ENCODE results near the gene PHOX2B.

Gene PHOX2B

DNA sequence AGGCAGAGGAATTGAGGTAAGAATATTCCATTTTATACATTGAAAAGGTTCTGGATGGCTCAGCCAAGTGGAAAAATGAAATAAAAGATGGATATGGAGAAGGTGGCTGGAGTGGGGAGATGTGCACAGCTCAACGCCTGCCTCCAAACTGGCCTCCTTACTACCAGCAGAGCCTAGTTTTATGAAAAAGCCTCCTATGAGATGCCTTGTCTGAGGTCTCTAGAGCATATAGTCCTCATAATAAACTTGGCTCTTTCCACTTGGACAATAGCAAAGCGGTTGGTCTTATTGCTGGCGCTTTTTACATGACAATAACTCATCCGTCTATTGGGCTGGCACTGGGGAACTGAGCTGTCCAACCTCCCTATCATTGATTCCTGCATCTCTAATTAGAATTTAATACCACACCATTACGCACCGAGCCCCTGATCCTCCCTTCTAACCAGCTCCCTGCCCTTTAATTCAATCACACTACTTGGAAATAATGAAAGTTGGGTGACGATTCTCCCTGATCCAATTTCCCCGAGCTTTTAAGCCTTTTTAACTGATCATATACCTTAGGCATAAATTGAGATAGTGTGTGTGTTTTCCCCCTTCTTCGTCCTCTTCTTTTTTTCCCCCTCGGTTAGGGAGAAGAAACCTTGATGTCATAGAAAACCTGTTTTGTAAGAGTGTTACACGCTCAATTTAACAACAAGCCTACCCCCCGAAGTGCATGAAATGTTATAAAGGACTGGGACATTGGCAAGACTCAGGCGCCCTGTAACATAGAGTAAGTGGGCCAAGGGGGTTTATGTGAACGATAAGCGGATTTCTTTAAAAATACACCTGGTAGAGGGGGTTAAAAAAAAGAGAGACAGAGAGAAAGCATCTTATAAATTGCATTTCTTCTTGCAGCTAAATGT is at the start of gene PHOX2B:
Gene PHOX2B (minus strand): TSS at position 155 of the 905 bp plus-strand sequence. CDS start 115 bp downstream, at position 40.
- DNase-seq: no peak

DNA sequence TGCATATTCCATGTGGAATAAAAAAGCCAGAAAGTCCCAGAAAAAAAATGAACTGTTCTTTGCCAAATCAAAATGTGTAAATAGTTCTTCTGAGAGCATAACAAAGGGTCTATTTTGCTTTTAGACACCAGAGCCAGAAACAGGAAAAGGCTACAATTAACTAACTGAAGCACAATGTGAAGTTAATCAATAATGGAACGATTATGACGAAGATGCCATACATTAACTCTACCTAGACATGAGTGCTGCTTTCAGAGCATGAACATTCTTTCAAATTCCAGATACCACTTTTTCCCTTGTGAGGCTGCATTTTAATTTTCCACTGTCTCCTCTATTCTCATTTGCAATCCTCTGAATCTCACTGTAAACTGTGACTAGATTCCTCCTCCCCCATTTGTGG is 48.7 kb upstream of the PHOX2B start:
- no peak for DNase-seq

DNA sequence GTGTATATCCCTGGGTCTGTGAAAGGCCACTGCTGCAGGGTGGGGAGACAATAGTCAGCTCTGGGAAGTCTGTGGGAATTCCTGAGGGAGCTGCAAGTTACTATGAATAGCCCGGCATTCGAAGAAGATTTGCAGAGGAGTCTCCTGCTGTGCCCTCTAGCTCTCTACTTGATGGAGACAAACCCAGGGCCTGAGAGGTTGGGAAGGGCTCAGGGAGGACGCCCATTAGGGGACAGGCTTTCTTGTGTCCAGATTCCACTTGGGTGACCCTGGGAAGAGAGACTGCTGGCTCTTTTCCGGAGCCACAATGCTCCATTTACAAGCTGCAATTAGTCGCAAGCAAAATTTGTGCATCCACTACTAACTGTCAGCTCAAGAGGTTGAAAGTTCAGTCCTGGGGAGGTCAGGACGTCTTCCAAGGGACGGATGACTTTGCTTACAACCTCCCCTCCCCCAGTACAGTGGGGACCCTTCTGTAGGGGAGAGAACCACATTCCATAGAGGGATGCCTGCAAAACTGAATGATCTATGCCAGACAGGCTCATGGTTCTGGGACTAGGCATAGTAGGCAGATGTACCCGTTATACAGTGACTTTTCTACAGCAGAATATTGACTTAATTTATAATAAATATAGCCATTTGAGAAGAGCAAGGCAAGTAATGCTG is 48.2 kb upstream of the PHOX2B start:
- no peak for DNase-seq

DNA sequence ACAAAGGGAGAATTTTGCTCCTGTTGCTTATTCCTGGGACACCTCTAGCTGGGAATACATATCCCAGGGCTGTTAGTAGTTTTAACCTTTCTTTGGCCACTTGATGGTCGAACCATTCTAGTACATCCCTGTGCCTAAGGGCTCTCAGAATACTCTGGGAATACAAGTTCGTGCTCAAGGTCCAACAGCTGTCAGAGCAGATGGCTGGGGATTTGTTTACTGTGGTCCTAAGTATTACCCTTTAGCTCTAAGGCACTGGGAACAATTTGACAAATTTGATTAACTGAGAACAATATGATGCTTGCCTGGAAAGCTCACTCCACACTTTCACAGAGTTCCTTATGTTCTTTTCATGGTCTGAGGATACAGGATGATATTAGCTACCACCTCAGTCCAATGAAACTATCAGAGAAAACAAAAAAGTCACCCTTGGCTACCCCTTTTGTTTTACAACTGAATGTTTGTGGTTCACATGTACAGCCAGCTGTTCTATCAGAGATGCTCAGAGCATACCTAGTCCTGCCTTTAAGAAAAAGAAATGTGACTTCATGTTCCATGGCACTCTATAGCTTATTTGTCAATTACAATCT is 47.4 kb upstream of the PHOX2B start:
- DNase-seq: no peak

DNA sequence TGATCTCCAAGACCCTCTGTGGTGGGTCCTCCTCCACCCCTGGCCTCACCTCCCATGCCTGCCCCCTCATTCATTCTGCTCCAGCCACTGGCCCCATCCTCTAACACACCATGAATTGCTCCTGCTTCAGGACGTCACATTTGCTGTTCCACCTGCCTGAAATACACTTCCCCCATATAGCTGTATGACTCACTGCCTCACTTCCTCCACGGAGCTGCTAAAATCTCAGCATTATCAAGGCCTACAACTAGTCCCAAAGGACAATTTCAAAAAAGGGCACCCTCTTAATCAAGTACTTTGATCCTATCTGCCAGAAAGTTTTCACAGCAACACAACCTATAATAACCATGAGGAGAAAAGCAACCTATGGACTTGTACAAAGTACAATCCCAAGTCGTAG is 43.6 kb upstream of the PHOX2B start:
- no peak for DNase-seq

DNA sequence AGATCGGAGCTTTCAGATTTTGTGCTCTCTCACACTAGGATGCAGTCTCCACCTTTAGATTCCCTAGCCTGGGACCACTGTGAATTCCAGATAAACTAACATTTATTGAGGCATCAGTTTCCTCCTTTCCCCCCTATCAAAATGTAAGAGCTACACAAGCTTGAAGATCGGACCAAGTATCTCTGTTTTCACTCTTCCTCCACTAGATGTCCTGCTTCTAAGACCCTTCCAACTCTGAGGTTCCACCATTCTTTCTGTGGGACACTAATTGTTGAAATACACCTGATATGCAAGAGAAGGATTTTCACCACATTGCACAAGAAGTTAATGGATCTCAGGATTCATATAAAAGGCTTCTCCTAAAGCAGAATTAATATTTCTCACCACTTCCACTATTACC is 43.0 kb upstream of the PHOX2B start:
- DNase-seq: no peak

DNA sequence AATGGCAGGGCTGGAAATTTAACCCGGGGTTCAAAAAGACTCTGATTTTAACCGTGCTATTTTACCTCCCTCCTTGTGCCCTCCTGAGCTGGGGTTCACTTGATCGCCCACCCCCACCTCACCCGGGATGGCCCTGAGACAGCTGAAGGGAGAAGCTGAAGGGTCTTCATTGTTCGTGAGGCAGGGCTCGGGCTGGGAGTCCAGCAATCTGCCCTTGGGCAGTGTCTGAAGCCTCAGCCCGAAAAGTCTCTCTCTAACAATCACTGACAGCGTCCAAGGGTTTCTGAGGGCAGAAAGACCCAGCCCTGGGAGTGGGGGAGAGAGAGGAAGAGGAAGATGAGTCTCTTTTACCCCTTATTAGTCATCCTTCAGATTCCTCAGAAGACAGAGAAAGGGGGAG is 39.4 kb upstream of the PHOX2B start:
- no peak for DNase-seq

DNA sequence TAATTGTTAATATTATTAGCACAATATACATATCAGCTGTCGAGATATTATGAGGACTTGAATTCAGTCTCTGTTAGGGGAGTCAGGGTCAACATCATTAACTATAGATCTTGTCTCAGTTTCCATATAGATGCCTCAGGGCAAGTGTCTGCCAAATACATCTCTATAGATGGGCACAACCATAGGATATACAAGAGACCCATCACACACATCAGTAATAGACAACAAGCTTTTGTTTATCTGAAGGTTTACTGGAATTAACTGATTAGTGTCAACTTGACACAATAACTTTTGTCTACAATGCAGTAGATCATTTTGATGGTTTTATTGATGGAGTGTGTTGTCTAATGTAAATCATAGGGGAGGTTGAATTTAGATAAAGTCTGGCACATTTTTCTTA is 37.1 kb upstream of the PHOX2B start:
- no peak for DNase-seq

DNA sequence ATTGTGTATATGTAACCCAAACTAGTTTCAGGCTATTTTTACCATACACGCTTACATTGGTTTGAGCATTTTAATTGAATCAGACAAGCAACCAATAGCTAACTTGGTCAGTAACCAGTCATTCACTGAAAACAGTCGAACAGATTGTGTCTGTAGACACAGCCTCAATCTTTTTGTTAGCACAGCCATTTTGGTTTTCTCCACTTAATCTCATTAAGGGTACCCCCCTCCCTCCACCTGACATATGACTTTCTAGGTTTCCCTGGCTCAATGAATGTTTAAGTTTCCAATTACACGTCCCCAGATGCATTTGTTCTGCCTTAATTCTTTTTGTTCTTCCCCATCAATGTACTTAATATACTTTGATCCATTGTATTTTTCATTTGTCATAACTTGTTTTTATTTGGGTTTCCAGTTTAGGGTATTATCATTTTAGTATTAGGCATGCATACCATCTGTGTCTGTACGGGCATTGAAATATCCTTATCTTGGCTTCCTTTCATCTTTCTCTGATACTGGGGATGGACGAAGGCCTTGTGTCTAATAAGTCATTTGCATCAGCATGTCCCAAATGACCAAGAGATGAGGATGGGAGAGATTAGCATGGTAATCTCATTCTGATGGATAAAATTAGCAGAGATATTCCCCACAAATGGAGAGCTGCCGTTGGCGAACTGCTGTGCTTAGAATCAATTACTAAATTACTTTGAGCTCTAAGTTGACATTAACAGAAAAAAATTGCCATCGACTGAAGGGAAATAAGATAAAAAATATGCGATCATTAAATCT is 35.9 kb upstream of the PHOX2B start:
- no peak for DNase-seq

DNA sequence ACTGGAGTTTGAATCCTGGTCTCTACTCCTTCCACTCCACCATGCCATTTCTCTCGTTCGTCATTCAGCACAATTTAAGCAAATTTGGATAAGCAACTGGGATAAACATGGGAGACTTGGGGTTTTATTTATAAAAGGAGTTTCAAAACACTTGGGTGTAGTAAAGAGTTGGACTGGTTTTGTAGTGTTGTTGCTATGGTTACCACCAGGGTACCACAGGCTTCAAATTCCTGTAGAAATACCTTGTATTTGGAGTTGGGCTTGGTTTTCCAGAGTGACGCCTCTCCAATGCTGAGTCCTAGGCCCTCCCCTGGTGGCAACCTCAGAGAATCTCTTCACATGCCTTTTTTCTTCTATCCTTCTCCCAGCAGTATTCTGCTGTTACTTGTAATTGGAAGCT is 27.9 kb upstream of the PHOX2B start:
- no peak for DNase-seq

DNA sequence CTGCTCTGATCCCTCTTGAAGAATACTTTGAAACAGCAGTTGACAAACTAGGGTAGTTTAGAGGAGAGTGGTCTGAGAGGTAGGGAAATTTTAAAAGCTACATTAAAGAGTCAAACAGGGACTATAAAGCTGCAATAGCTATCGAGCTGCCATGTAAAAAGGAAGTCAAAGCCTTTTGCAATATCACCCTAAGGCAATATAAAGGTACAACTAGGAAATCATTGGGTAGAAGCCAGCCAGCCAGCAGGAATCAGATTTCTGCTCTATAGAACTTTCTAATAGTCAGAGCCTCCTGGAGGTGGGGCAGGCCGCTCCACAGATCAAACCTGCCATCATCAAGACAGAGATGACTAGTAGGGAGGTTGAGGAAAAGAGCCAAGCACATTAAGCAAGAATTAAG is 15.2 kb upstream of the PHOX2B start:
- DNase-seq: no peak

DNA sequence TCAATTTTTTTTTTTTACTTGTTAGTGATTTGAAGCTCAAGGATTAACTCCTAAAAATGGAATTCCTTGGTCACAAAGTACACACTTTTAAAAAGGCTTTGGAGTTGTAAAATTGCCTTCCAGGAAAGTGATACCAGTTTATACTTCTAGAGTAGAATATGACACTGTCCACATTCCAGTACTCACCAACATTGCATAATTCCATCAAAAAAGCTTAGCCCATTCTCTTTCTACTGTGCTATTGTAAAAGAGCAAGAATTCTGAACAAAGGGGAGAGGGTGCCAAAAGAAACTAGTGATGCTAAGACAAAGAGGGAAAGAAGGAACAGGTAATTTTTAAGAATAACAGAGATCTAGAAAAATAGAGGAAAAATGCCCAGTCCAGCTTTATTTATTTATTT is 10.4 kb upstream of the PHOX2B start:
- no peak for DNase-seq

DNA sequence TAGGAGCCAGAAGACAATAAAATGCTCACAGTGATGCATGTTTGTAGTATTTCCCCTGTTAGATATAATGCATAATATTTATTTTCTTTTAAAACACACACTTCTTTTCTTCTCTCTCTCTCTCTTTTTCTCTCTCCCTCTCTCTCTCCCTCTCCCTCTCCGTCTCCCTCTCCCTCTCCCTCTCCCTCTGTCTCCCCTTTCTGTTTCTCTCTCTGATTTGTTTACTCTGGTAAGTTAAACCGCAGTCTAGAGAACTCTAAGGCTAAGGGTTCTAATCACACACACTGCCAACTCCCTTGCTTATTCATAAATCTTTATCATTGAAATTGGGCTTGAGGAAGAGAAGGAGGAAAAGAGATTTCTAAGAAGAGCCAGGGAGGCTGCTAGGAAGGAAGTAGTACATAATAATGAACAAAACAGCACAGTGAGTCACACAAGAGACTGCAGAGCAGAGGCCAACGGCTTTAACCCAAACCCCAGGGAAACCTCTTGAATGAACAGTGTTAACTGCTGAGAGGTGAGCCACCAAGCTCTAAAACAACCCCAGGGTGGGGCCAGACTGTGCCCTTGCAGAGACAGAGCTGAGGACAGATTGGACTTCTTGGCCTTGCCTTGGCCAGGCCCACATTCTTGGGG is 9.1 kb upstream of the PHOX2B start:
- DNase-seq: no peak

DNA sequence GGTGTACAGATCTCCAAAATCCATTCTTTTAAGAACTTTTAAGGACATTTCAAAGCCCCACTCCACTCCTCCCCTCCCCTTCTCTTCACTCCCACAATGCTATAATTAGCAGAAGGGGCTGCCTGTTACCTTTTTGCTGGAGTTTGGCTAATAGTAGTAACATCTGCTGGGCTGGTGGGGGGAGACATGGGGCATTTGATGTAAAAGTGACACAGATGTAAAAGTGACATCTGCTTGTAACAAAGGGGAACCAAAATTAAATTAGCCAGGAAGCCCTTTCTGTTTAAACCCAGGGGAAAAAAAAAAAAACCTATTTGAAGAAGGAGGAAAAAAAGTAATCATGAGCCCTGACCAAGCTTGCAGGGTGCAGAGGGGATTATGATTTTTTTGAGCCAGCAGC is 5.4 kb upstream of the PHOX2B start:
- no peak for DNase-seq

DNA sequence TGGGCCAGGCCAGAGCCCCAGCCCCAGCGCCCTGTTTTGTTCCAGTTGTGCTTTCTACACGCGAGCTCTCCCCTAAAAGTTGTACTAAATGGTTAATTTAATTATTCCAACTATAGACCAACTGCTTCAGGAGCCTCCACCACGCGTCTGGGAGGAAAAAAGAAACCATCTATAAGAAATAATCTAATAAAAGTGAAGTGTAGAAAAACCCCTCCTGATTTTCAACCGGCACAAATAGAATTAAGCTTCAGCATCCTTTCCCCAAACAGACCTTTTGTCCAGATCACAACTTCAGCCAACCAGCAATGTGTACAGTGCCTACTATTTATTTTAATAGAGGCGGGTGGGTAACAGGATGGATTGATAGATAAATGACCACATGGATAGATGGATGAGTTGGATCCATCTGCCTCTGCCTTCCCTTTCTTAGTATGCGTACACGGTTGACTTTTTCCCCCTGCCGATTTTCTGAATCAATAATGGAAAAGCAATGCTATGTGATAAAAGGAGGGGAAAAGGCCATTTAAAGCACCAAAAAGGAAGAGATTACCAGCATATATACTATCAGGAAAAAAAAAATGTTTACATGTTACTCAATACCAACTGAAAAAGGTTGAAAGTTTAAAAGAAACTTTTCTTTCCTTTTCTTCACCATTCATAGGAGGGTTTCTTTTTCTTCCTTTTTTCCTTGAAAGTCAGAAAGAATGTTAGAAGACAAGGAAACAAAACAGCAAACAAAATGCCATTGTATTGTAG is 3.7 kb upstream of the PHOX2B start:
- no peak for DNase-seq

DNA sequence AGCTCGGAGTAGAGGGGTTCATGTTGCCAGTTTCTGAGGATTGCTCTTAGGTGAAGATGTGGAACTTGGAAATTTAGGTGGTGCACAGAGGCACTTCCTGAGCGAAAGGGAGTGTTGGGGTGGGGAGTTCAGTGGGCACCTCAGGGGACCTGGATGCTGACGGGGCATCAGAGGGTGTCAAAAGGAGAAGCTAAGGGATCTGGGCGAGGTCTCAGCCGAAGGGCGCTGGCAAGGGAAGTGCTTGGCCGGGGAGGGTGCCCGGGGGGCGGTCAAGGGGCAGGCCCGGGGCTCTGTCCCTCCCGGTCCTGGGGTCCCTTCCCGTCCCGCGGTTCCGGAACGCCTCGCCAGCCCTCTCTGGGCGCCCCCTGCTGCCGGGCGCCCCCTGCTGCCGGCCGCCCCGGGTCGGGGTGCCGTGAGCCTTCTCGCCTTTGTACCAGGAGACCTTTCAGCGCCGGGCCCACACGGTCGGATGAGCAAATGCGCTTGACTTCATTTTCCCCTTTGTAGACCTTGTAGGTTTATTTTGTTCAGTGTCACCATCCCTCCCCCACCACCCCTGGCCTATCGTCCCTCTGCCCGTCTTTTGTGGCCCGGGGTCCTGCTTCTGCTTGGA is 3.0 kb upstream of the PHOX2B start:
- DNase-seq: no peak

DNA sequence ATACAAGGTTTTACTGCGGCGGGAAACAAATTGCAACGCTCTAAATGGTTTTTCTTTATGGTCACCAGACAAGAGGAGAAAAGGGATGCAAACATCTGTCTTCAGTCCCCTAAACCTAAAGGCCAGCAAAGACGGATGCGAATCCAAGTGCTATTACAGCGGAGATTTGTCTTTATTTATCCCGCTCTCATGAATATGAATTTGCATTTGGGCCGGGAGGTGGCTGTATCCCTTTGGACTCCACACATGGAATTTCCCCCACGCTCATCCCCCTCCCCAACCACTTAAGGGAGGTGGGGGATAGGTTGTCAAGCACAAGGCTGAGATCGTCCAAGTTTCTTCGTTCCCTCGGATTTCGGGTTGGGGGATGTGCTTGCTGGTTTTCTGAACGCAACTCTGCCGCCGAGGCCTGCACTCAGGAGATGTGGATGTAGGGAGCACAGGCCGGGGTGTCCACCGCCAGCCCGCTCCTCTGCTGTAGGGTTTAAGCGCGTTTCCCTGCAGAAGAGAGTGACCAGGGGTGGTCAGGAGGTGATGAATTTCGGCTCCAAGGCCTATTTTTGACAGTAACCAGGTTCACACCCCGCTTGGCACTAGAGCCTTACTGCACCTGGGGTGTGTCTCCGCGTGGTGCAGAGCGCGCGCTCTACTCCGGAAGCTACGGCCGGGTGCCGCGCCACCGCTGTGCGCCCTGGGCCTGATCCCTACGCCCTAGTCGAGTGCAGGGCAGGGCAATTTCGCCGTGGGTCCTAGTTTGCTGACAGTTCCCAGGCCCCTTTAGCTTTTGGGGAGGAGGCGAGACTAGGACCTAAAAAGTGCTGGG is 2.3 kb upstream of the PHOX2B start:
- DNase-seq: no peak

DNA sequence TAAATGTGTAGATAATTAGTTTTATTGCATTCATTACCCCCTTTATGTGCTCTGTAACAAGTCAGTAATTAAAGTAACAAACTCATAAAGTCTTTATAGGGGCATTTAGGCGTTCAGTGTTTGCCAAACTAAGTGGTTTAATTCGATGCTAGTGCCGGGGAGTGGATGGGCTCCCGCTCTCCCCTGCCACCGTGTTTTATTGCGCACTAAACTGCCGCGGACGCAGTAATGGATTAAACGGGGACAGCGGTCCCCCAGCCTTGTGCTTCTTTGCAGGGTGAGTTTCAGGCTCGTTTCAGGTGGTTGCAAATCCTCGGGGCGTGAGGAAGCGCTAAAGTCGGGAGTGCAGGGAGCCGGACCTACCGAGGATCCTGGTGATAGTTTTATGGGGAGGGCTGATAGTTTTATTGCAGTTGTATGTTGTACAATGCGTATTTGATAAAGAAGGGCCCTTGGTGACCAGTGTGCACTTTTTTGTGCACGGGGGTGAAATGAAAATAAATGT is 1.6 kb upstream of the PHOX2B start:
- DNase-seq: no peak

DNA sequence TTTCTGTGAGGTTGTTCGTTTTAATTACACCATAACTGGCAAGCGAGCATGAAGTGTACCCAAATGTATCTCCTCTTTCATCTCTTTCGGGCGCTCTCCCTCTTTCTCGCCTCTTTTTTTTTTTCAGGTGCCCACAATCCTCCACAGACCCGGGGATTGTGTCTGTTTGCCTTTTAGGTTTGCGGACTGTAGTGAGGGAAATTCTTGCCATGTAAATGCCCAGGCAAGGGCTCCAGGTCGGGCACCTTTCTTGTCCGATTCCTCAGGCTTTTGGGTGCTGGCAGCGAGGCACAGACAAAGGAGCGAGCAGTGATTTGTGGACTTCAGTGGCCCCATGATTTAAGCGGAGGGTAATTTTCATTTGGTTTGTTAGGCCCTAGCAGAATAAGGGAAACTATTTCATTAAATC is 1.1 kb upstream of the PHOX2B start:
- no peak for DNase-seq

DNA sequence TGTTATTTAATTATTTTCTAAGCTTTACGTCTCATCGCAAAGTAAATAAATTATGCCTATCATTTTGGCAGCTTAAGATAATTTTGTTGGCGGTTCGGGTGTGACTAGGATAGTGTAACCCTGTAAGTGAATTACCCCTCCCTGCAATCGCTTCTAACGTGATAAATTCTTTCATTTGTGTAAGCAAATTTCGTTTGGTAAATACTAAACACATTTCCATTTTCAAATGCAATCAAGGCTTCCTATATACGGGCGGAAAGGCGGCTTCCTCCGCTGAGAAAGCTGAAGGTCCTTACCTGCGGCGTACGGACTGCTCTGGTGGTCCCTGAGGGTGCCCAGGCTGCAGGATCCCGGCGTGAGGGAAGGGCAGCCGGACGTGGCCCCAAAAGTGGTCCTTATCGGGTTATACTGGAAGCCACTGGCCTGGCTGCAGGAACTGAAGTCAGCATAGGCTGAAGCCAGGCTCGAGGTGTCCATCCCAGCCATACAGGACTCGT is 403 bp downstream of the PHOX2B start:
- DNase-seq: no peak
